ENCODE data around the gene MARCKS. TPM values are rescaled to one million over a fixed set of nuclear protein-coding genes. Genes with fewer than 3 reads are reported as not detected.

Gene MARCKS
- total and polyA plus RNA-seq, 10 of the 15 experiments (the other 5 are each of a cell fraction or from before 2014, with no cell fraction given): 29.0 to 164 (median 74.5) TPM

- ATAC-seq: no peak
- intact Hi-C loops (cut with micrococcal nuclease; ENCODE audit: unreplicated experiment): no loop called here
- Histone ChIP-seq H3K9me3 (replicated peaks; ENCODE audit: control insufficient read depth, insufficient read depth, low read length) (no peaks in the 10 kb centered on the region), H4K20me1 (ENCODE audit: control insufficient read depth, insufficient read depth) (no peaks in the 10 kb centered on the region), H3K4me1 (ENCODE audit: control insufficient read depth, insufficient read depth, low read length) (peaks cover 14% of the 10 kb centered on the region), H3K79me2 (ENCODE audit: control insufficient read depth, insufficient read depth, low read length) (no peaks in the 10 kb centered on the region), H3K9ac (ENCODE audit: control insufficient read depth, insufficient read depth, low read length) (no peak overlapping the region), H3K4me3 (no peak overlapping the region), H3K27me3 (replicated peaks in 1 of 2; ENCODE audit: control insufficient read depth in 2 of 2, insufficient read depth in 2 of 2, low read length in 1 of 2) (no peaks in the 10 kb centered on the region), H3K4me2 (ENCODE audit: control insufficient read depth, insufficient read depth) (no peak overlapping the region), H3K36me3 (ENCODE audit: control insufficient read depth in 2 of 2, insufficient read depth in 2 of 2, low read length in 1 of 2) (no peaks in the 10 kb centered on the region), H3K27ac (ENCODE audit: control insufficient read depth, insufficient read depth) (no peak overlapping the region), H2AFZ (ENCODE audit: control insufficient read depth, low read depth, low read length) (no peak overlapping the region)
- SMC1A ChIA-PET (ENCODE audit: uncharacterized antibody, unreplicated experiment): no interaction called here
- CTCF ChIA-PET: no interaction called here
- BruUV-seq (replicated peaks): no TSS peak
- DNase-seq (ENCODE audit: low read depth, low spot score): no peak
- FAIRE-seq: no peak
- WGBS (ENCODE audit: insufficient coverage, insufficient replicate concordance, low lambda C conversion rate, missing lambda C conversion rate): 100% methylated on average over 3 of the region's 3 CpGs
- POLR2A ChIA-PET: interaction anchor here (0.5 kb wide), 1 partner anchor 105 kb away, joined by 5 read pairs; no protein-coding TSS in a partner anchor
- in situ Hi-C loops (cut with MboI): no loop called here
- RAD21 ChIA-PET (ENCODE audit: unreplicated experiment): no interaction called here
- TF ChIP-seq PKNOX1 (IDR thresholded peaks at IDR 0.05): no peak
- no peak for TF ChIP-seq SMAD5 (IDR thresholded peaks at IDR 0.05; ENCODE audit: low read depth)
- TF ChIP-seq IKZF1 (conservative IDR thresholded peaks at IDR 0.05): no peak
- TF ChIP-seq SREBF2 (IDR thresholded peaks at IDR 0.05; ENCODE audit: low read length): no peak
- no peak for TF ChIP-seq JUNB (IDR thresholded peaks at IDR 0.05)
- no peak for TF ChIP-seq ZZZ3 (IDR thresholded peaks at IDR 0.05; ENCODE audit: control insufficient read depth, insufficient read length, low read depth)
- no peak for TF ChIP-seq SMC3 (IDR thresholded peaks at IDR 0.05; ENCODE audit: borderline replicate concordance, low read length)
- TF ChIP-seq RB1 (IDR thresholded peaks at IDR 0.05; ENCODE audit: borderline replicate concordance): no peak
- TF ChIP-seq, protein P1, sequence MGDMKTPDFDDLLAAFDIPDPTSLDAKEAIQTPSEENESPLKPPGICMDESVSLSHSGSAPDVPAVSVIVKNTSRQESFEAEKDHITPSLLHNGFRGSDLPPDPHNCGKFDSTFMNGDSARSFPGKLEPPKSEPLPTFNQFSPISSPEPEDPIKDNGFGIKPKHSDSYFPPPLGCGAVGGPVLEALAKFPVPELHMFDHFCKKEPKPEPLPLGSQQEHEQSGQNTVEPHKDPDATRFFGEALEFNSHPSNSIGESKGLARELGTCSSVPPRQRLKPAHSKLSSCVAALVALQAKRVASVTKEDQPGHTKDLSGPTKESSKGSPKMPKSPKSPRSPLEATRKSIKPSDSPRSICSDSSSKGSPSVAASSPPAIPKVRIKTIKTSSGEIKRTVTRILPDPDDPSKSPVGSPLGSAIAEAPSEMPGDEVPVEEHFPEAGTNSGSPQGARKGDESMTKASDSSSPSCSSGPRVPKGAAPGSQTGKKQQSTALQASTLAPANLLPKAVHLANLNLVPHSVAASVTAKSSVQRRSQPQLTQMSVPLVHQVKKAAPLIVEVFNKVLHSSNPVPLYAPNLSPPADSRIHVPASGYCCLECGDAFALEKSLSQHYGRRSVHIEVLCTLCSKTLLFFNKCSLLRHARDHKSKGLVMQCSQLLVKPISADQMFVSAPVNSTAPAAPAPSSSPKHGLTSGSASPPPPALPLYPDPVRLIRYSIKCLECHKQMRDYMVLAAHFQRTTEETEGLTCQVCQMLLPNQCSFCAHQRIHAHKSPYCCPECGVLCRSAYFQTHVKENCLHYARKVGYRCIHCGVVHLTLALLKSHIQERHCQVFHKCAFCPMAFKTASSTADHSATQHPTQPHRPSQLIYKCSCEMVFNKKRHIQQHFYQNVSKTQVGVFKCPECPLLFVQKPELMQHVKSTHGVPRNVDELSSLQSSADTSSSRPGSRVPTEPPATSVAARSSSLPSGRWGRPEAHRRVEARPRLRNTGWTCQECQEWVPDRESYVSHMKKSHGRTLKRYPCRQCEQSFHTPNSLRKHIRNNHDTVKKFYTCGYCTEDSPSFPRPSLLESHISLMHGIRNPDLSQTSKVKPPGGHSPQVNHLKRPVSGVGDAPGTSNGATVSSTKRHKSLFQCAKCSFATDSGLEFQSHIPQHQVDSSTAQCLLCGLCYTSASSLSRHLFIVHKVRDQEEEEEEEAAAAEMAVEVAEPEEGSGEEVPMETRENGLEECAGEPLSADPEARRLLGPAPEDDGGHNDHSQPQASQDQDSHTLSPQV (IDR thresholded peaks at IDR 0.05): no peak
- TF ChIP-seq, protein P2, sequence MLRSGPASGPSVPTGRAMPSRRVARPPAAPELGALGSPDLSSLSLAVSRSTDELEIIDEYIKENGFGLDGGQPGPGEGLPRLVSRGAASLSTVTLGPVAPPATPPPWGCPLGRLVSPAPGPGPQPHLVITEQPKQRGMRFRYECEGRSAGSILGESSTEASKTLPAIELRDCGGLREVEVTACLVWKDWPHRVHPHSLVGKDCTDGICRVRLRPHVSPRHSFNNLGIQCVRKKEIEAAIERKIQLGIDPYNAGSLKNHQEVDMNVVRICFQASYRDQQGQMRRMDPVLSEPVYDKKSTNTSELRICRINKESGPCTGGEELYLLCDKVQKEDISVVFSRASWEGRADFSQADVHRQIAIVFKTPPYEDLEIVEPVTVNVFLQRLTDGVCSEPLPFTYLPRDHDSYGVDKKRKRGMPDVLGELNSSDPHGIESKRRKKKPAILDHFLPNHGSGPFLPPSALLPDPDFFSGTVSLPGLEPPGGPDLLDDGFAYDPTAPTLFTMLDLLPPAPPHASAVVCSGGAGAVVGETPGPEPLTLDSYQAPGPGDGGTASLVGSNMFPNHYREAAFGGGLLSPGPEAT (IDR thresholded peaks at IDR 0.05; ENCODE audit: low read depth): no peak
- TF ChIP-seq ESRRA (IDR thresholded peaks at IDR 0.05; ENCODE audit: low read length): no peak
- TF ChIP-seq LARP7 (IDR thresholded peaks at IDR 0.05): no peak
Observed at GRCh38 chr6:113813142-113813541, 44.0 kb upstream of the MARCKS start.
